NCI-H2081 treated with DMSO at 0.1 percent for 48 hours (cell line): ENCODE measurements around the gene SMO.

Experiments
- DNase-seq: peaks from one replicate; lab custom pipeline; 2025; lab: John Stamatoyannopoulos, UW

SMO gene

DNA sequence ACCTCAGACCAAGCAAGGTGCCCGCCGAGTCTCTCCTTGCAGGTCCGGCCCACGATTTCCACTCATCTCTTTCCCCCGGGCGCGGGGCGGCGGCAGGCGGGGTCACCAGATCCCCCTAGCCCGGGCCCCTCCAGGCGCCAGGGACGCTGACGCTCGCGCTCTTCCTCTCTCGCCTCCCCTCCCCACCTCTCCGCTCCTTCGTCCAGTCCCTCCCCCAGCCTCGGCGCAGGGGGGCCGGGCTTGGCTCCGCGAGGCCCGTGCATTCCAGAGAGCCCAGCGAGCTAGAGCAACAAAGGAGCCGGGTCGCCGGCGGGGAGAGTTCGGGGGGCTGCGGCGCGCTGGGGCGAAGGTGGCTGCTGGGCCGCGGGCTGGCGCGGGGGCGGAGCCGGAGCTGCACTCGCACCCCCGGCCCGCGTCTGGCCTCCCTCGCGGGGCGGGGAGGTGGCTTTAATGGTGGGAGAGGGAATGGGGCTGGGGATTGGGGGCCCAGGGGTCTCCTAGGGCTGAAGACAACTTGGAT is at the start of gene SMO:
Gene SMO, plus strand, starts transcription at position 262 of the 520 bp plus-strand sequence. CDS start 519 bp downstream, outside the sequence.
- DNase-seq: no peak

- DNase-seq: no peak
These were observed 44.7 kb upstream of the SMO start for GRCh38 chr7:129143724-129144094.

- DNase-seq: peak; percentile 13
These were observed 44.2 kb upstream of the SMO start, which contains the start of gene TSPAN33 for GRCh38 chr7:129144095-129144833. Gene TSPAN33, plus strand, starts transcription at chr7:129144707. Its CDS starts 274 bp downstream, at chr7:129144981.

GRCh38 chr7:129144834-129145668 is 43.4 kb upstream of the SMO start:
- no peak for DNase-seq

DNA sequence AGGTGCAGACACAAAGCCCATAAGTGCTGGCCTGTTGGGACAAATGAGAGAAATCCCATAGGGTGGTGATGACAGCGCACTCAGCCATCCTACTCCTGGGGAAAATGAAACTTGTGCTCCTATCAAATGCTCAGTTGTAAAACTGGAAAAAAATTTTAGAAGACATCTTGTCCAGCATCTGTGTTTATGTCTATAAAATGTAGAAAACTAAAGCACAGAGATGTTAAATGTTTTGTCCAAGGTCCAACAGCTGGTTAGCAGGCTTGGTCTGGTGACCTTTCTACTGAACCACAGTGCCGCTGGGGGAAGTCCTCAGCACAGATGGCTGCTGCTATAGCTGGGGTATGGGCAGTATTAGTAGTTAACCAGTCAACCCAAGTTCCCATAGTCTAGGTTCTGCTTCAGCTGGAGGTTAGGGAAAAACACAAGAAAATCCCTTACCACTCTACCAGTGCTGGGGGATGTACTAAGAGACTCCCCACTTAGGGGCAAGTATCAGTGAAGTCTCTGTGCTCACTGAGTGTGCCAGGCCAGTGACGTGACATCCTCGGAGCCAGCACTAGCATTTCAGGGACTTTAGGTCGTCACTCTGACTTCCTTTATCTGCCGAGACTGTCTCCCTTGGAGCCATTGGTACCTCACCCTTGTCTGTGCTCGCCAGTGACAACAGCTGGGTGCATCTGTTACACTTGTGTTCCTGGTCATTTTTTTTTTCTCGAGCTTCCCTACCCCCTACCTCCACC is 42.0 kb upstream of the SMO start:
- DNase-seq: no peak

DNA sequence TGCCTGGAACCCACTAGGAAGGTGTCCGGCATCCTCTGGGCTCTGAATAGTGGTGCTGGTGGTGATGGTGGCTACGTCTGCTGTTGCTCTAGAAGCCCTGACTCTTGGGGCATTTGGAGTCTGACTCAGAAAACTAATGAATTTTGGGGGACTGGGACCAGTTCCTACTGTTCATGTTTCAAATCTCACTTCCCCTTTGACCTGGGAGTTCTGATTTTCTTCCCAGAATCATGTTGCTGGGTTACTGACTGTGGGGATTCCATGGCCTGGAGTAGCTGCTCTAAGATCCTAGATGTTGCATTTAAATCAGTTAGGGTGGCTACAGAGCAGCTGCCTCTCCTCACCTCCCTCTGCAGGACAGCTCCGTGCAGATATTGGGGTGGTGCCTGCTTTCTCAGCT is 40.7 kb upstream of the SMO start:
- no peak for DNase-seq

- DNase-seq: no peak
These were observed 38.9 kb upstream of the SMO start for GRCh38 chr7:129149511-129149910.

- no peak for DNase-seq
These were observed 38.0 kb upstream of the SMO start for GRCh38 chr7:129150199-129150996.

DNA sequence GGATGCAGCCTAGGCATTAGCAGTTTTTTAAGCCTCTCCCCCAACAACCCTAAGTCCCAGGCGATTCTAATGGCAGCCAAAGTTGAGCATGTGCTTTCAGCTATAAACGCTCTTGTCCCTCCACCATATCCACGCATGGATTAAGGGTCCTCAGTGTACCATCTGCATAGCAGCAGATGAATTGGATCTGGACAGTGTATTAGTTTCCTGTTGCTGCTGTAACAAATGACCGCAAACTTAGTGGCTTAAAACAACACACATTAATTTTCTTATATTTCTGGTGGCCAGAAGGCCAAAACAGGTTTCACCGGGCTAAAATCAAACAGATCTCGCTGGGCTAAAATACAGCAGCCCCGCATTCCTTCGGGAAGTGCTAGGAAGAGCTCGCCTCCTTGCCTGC is 30.8 kb upstream of the SMO start:
- DNase-seq: no peak

DNA sequence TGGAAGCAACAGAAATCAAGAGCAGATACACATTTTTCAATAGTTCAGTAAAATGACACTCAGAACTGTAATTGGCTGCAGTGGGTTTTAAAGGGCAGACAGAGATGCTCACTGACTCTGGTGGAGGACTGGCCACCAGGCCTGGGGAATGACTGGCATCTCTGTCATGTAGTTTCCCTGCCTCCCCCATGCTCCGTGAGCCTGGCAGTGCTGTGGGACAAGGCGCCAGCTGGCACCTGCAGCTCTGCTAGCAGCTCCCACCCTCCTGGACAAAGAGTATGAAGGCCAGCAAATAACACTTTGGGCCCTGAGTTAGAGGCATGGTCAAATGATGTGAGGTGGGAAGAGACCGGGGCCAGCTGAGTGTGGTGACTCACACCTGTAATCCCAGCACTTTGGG is 28.9 kb upstream of the SMO start:
- no peak for DNase-seq

GRCh38 chr7:129160161-129160905 is 28.1 kb upstream of the SMO start:
- DNase-seq: no peak

DNA sequence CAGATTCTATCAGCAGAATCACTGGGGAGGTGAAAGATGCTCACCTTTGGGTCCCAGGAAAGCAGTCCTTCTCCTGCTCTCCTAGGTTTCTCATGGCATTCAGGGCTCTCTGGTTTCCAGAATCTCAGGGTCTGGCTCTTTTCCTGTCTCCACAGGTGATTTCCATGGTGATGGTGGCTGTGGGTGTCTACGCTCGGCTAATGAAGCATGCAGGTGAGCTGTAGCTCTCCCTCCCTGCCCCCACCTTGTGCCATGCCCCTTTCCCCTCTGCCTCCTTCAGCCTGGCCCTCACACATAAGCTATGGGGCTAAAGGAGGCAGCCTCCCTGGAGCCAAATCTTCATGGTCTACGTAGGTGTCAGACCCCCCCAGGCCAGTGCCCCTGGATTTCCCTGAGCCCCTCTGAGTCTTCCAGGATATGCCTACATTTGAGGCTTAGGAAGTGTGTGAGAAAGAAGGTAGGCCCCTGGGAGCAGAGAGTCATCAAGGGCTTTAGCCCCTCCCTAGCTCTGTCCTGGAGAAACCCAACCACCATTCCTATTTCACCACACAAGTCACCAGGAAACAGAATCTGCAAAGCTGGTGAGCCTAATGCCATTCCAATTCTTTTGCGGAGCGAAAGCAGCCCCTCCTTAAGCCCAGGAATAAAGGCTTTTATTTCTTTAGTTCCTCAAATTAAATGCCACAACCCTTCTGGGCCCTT is 26.8 kb upstream of the SMO start:
- DNase-seq: no peak

GRCh38 chr7:129162732-129163131 is 25.7 kb upstream of the SMO start:
- DNase-seq: no peak

GRCh38 chr7:129163875-129164544 is 24.4 kb upstream of the SMO start:
- DNase-seq: peak; percentile 6

- DNase-seq: no peak
These were observed 21.7 kb upstream of the SMO start for GRCh38 chr7:129166745-129167144.

GRCh38 chr7:129167817-129168216 is 20.6 kb upstream of the SMO start:
- DNase-seq: no peak

DNA sequence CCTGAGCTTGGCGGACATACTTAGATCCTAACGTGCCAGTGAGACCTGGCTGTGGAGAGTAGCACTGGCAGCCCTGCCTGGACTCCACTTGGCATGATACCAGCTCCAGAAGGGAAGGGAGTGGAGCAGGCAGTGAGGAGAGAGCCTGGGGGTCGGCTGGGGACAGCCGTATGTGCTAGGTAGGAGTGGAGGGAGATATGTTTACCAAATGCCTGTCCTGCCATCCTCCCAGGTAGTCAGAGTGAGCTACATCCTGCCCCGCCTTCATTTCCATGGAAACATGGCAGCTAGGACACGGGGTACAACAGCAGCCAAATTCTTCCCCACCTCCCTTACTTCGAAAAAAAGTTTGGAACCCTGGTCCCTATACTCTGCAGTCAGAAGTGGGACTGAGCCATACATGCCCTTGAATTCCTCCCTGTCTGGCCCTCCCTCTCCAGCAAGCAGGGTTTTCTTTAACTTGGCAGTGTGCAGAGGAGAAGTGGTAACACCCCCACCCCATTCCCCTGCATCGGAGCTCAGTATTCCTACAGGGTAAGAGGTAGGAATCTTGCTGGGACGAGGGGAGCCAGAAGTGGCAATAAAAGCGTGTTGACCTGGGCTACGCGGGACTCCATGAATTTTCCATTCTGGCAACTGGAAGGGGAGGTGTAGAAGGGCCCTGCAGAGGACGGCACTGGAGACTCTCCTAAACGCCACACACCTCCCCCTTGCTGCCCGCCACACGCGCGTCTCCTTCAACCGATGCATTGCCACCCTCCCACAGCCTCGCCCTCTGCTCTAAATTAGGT is 20.0 kb upstream of the SMO start:
- DNase-seq: no peak

- no peak for DNase-seq
These were observed 19.2 kb upstream of the SMO start for GRCh38 chr7:129169171-129169671.
